Keratinocyte (primary cell): ENCODE results near the gene SIGLEC7.

Experiments
- EZH2 ChIP-seq: IDR thresholded peaks from one replicate; pipeline ENCODE4 v1.6.1; 2012; ENCODE audit warnings: inconsistent platforms, mild to moderate bottlenecking, low read length, moderate library complexity
- TF ChIP-seq, protein P1 (sequence below), 3 experiments: IDR thresholded peaks in 1 of 3; conservative IDR thresholded peaks in 1 of 3; optimal IDR thresholded peaks in 1 of 3; 2 replicates in 2 of 3; 3 replicates in 1 of 3; pipeline versions ENCODE3 to v1.5.1; 2011; ENCODE audit warnings: low read length in 3 of 3, mild to moderate bottlenecking in 3 of 3, moderate library complexity in 2 of 3, control low read depth in 1 of 3, inconsistent platforms in 1 of 3; ENCODE audit not compliant: insufficient read depth in 2 of 3; ENCODE audit errors: extremely low read depth in 1 of 3

GRCh38 chr19:51108805-51109146, 33.3 kb upstream of the SIGLEC7 start:
- TF ChIP-seq, protein P1, sequence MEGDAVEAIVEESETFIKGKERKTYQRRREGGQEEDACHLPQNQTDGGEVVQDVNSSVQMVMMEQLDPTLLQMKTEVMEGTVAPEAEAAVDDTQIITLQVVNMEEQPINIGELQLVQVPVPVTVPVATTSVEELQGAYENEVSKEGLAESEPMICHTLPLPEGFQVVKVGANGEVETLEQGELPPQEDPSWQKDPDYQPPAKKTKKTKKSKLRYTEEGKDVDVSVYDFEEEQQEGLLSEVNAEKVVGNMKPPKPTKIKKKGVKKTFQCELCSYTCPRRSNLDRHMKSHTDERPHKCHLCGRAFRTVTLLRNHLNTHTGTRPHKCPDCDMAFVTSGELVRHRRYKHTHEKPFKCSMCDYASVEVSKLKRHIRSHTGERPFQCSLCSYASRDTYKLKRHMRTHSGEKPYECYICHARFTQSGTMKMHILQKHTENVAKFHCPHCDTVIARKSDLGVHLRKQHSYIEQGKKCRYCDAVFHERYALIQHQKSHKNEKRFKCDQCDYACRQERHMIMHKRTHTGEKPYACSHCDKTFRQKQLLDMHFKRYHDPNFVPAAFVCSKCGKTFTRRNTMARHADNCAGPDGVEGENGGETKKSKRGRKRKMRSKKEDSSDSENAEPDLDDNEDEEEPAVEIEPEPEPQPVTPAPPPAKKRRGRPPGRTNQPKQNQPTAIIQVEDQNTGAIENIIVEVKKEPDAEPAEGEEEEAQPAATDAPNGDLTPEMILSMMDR (optimal IDR thresholded peaks at IDR 0.05 in 1 of 3, IDR thresholded peaks at IDR 0.05 in 1 of 3, conservative IDR thresholded peaks at IDR 0.05 in 1 of 3; ENCODE audit: extremely low read depth in 1 of 3, insufficient read depth in 2 of 3, low read length in 3 of 3): no peak
- no peak for TF ChIP-seq EZH2
